Large intestine (tissue), 3 donors: ENCODE data around the gene TYMP. TPM values are rescaled to one million over a fixed set of nuclear protein-coding genes. Genes with fewer than 3 reads are reported as not detected.

Experiments
- DNase-seq, 2 donors: peaks; one replicate each; pipeline versions ENCODE4 v3.0.0 to v3.0.0-alpha.2; 2013
- H3K27ac ChIP-seq: one replicate; pipeline ENCODE4 v1.5.1; 2013; ENCODE audit warnings: low read length
- H3K27me3 ChIP-seq: 2 replicates; pipeline ENCODE4 v1.6.1; 2013; ENCODE audit warnings: low read length; ENCODE audit not compliant: control insufficient read depth, insufficient read depth
- H3K36me3 ChIP-seq: 2 replicates; pipeline ENCODE4 v1.6.1; 2013; ENCODE audit warnings: low read length; ENCODE audit not compliant: control insufficient read depth, insufficient read depth
- H3K4me1 ChIP-seq: one replicate; pipeline ENCODE4 v1.6.1; 2013; ENCODE audit warnings: low read length; ENCODE audit not compliant: control insufficient read depth, insufficient read depth
- H3K4me3 ChIP-seq: one replicate; pipeline ENCODE4 v1.5.1; 2013; ENCODE audit warnings: low read length
- H3K9me3 ChIP-seq: one replicate; pipeline ENCODE4 v1.6.1; 2013; ENCODE audit warnings: mild to moderate bottlenecking, low read depth, low read length, moderate library complexity; ENCODE audit not compliant: control insufficient read depth
- WGBS: methylation state at CpG from one replicate; pipeline ENCODE4 v1.1.5; 2013; ENCODE audit warnings: low lambda C conversion rate; ENCODE audit not compliant: insufficient coverage; 5-methylcytosine and 5-hydroxymethylcytosine counted together
- polyA plus RNA-seq: library from polyadenylated mRNA; unstranded; fragments of 120-200 nt; gene quantifications from one replicate; pipeline ENCODE4 v1.2.1, GENCODE V29; 2013

The TYMP gene
- polyA plus RNA-seq, 1 donor: 10.5 TPM

DNA sequence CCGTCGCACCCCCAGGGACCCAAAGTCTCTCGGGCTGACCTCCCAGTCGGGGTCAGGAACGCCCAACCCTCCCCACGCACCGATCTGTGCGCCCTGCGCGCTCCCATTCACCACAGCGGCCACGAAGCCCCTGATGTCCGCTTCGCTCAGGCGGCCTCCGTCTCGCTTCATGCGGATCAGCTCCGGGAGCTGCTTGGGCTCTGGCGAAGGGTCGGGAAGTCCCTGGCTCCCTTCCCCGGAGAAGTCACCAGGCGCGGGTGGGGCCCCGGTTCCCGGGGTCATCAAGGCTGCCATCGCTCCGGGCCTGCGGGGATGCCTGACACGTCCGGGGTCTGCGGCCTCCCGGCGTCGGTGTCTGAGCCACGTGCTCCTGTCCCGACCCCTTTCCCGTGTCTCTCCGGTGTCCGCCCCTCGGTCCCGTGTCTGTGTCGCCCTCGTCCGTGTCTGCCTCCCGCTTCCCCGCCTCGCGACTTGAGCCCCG, 356 bp downstream of the TYMP start:
- peaks cover 16% of the 10 kb centered on the region for H3K9me3 ChIP-seq
- peaks cover 43% of the 10 kb centered on the region for H3K27me3 ChIP-seq
- no peaks in the 10 kb centered on the region for H3K36me3 ChIP-seq
- WGBS: no CpG with 5 or more reads among the region's 50 CpGs
- no peak for DNase-seq
- H3K27ac ChIP-seq: peak overlapping the region; percentile 40
- peak overlapping the region; percentile 40 for H3K4me3 ChIP-seq
- peaks cover 33% of the 10 kb centered on the region for H3K4me1 ChIP-seq

DNA sequence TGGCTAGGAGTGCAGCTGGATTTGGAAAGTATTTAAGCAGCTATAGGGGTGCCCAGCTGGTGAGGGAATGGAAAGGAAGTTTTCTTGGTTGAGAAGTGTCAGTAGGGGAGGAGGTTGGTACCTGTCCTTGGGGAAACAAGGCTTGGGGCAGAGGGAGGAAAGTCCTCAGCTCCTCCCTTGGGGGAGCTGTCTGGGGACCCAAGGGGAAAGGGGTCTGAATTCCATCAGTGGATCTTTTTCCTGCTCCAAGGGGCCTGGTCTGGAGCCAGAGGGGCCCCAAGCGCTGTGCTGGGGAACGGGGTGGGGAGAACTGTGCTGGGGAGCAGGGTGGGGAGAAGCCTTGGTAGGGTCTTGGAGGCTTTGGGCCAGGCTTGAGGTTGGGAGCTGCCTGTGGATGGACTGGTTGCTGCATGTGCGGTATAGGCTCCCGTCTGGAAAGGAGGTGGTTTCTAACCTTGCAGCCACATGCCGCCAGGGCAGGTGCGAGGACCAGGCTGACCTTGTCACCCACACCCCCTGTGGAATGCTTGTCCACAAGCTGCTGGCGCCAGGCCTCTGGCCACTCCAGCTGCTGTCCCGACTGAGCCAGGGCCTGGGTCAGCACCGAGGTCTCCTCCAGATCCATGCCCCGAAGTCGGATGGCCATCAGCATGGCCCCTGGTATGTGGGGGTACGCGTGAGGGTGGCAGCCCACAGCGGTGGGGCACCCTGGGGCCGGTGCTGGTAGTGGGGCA, 963 bp downstream of the TYMP start:
- H3K4me3 ChIP-seq: peak overlapping the region; percentile 40
- H3K9me3 ChIP-seq: peaks cover 16% of the 10 kb centered on the region
- H3K4me1 ChIP-seq: peaks cover 39% of the 10 kb centered on the region
- peaks cover 39% of the 10 kb centered on the region for H3K27me3 ChIP-seq
- WGBS: no CpG with 5 or more reads among the region's 15 CpGs
- DNase-seq: peak in 1 of 2 donors; percentile 31
- H3K27ac ChIP-seq: peak overlapping the region; percentile 40
- peaks cover 3% of the 10 kb centered on the region for H3K36me3 ChIP-seq

DNA sequence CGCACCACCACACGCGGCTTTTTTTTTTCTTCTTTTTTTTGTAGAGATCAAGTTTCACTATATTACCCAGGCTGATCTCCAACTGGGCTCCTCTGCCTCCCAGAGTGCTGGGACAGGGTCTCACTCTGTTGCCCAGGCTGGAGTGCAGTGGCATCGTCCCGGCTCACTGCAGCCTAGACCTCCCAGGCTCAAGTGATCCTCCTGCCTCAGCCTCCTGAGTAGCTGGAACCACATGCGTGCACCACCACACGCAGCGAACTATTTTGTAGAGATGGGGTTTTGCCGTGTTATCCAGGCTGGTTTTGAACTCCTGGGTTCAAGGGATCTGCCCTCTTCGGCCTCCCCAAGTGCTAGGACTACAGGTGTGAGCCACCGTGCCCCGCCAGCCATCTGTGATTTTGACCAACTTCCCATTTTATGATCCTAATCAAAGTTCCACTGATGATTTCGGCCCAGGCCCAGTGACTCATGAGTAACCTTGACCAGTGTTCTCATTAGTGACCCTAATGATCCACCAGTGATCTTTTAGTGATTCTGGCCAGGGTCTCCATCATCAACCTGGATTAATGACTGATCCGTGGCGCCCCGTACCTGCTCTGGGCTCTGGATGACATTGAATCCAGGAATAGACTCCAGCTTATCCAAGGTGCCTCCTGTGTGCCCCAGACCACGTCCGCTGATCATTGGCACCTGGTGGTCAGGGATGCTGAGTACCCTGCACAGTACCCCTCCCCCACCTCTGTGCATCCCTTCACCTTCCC, 1.7 kb downstream of the TYMP start:
- WGBS: no CpG with 5 or more reads among the region's 18 CpGs
- Histone ChIP-seq H3K27ac (no peak overlapping the region), H3K9me3 (peaks cover 16% of the 10 kb centered on the region), H3K36me3 (peaks cover 10% of the 10 kb centered on the region), H3K4me3 (no peak overlapping the region), H3K27me3 (peaks cover 34% of the 10 kb centered on the region), H3K4me1 (peaks cover 47% of the 10 kb centered on the region)
- no peak for DNase-seq

DNA sequence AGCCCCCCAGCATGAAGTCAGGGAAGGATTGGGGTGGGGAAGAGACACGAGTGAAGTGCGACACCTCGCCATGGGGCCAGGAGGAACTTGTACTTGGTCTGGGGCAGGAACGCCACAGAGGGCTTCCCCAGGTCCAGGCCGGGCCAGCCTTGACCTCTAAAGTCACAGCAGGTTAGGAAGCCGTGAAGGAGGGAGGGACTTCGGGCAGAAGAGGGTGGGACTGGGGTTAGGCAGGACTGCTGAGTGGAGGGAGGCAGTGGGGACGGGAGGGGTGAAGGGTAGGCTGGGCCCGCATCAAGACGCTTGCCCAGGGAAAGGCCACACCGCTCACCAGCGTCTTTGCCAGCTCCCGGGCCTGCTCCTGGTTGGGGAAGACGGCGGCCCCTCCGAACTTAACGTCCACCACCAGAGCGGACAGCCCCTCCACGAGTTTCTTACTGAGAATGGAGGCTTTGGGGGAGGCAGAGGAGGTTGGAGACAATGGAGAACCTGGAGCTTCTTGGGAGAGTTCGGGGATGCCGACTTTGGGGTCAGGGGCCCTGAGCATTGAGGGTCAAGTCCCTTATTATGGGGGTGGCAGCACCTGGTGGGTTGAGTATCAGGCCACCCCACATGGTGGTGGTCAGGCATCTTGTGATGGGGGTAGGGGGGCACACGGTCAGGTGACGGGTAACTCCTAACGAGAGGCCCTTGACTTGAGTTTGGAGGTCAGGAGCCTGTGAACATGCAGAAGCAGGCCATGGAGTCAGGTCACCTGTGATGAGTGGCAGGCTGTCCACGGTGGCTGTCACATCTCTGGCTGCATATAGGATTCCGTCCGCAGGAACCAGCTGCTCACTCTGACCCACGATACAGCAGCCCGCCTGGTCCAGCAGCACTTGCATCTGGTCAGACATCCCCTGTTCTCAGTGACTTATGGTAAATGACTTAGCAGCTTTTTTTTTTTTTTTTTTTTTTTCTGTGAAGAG, 2.7 kb downstream of the TYMP start:
- no peak for DNase-seq
- WGBS: no CpG with 5 or more reads among the region's 29 CpGs
- H3K27ac ChIP-seq: peak overlapping the region; percentile 88
- peaks cover 16% of the 10 kb centered on the region for H3K9me3 ChIP-seq
- peaks cover 26% of the 10 kb centered on the region for H3K27me3 ChIP-seq
- H3K36me3 ChIP-seq: peaks cover 20% of the 10 kb centered on the region
- peak overlapping the region; percentile 49 for H3K4me3 ChIP-seq
- peaks cover 45% of the 10 kb centered on the region for H3K4me1 ChIP-seq

DNA sequence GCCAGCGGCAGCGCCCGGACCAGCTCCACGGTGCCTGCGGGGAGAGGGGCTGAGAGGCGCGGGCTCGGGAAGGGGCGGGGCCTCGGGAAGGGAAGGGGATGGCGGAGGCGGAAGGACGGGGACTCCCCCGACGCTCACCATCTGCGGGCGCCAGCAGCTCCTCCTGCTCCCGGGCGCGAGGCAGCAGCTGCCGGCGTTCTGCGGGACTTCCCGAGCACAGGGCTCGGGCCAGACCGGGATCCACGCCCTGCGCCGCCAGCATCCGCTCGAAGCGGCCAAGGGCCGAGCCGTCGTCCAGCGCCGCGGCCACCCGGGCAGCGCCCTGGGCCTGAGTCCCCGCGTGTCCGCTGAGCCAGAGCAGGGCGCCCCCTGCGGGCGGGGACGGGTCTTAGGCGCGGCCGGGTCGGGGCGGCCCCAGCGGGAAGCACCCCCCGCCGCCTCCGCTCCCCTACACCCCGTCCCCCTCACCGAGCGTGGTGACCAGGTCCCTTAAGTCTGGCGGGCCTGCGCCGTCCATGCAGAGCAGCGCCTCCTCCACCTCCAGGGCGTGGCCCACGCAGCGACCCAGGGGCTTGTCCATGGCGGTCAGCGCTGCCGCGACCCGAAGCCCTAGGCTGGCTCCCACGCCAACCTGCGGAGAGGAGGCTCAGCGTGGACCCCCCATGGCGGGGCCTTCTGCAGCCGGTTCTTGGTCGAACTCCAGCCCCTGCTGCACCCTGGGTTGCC, 3.5 kb downstream of the TYMP start:
- H3K27me3 ChIP-seq: peaks cover 18% of the 10 kb centered on the region
- H3K4me1 ChIP-seq: peaks cover 39% of the 10 kb centered on the region
- H3K4me3 ChIP-seq: peak overlapping the region; percentile 49
- H3K9me3 ChIP-seq: peaks cover 16% of the 10 kb centered on the region
- DNase-seq: peak; percentile 75 to 87
- H3K27ac ChIP-seq: peak overlapping the region; percentile 88
- WGBS: no CpG with 5 or more reads among the region's 77 CpGs
- peaks cover 29% of the 10 kb centered on the region for H3K36me3 ChIP-seq

DNA sequence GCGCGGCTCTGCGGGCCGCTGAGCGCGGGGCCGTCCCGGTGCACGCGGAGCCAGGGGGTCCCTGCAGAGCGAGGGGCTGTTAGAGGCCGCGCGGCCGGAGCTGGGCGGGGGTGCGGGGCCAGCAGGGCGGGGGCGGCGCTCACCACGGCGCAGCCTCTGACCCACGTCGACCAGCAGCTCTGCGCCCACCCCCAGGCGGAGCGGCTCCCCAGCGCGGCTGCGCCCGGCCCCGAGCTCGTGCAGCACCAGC, 4.0 kb downstream of the TYMP start:
- no peak for DNase-seq
- Histone ChIP-seq H3K9me3 (peaks cover 13% of the 10 kb centered on the region), H3K27me3 (peaks cover 13% of the 10 kb centered on the region), H3K4me1 (peaks cover 35% of the 10 kb centered on the region), H3K36me3 (peaks cover 34% of the 10 kb centered on the region), H3K4me3 (peak overlapping the region; percentile 52), H3K27ac (peak overlapping the region; percentile 88)
- no CpG with 5 or more reads among the region's 33 CpGs for WGBS

DNA sequence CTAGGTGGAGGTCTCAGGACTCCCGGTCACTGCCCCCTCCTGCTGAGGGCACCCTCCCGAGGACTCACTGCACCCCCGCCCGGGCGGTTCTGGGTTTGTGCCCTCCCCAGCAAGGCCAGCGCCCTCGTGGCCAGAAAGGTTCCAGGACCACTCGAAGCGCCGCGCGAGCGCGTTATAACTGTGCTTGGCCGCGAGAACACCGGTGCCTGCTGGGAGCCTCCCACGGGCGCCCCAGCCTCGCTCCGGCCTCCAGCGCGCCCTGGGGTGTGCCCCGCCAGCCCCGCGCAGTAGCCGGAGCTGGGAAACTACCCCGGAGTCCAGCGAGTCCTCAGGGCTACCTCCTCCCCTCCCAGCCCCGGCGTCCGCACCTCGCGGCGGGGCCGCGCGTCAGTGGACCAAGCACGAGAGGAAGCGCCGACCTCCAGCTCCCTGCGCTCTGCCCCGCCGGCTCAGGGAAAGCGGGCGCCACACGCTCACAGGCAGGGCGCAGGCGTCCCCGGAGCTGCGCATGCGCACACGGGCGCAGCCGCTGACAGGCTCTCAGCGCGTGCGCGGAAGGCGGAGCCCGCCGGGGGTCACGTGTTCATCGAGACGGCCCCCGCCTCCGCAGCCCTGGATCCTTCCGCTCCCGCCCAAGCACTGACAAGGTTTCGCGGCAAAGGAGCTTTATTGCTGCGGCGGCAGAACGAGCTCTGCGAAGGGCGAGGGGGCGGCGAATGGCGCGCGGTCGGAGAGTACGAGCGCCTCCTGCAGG, 4.5 kb downstream of the TYMP start, which contains the start of gene SCO2:
SCO2 (minus strand) TSS at position 495 of the 754 bp plus-strand sequence. CDS start 1,187 bp downstream, outside the sequence.
- Histone ChIP-seq H3K36me3 (peaks cover 34% of the 10 kb centered on the region), H3K4me3 (peak within 1 kb of the TSS; percentile 52), H3K4me1 (peaks cover 31% of the 10 kb centered on the region), H3K9me3 (peaks cover 9% of the 10 kb centered on the region), H3K27me3 (peaks cover 8% of the 10 kb centered on the region), H3K27ac (peak within 1 kb of the TSS; percentile 88)
- WGBS: no CpG with 5 or more reads among the region's 84 CpGs
- peak; percentile 98 to 99 for DNase-seq

DNA sequence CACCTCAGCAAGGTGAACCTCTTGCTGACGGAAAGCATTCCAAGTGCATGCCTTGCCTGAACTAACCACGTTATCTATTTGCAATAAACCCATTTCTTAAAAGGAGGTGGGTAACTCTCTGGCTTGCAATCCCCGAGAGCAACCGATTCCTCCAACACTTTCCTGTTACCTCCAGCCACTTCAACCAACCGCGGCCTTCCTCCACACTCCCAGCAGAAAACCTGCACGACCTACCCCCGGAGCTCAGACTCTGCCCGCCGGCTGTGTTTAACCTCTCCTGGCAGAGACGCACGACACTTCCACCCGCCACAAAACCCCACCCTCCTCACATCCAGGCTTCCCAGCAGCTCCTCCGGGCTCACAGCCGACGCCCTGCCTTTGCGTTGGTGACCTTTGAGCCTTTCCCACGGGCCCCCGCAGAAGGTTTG, 5.1 kb downstream of the TYMP start:
- peaks cover 29% of the 10 kb centered on the region for H3K4me1 ChIP-seq
- H3K27me3 ChIP-seq: peaks cover 5% of the 10 kb centered on the region
- H3K9me3 ChIP-seq: peaks cover 8% of the 10 kb centered on the region
- peaks cover 34% of the 10 kb centered on the region for H3K36me3 ChIP-seq
- DNase-seq: peak in 1 of 2 donors; percentile 92
- H3K27ac ChIP-seq: peak overlapping the region; percentile 88
- H3K4me3 ChIP-seq: peak overlapping the region; percentile 52
- WGBS: no CpG with 5 or more reads among the region's 19 CpGs
